HepG2 (cell line): Measurements from ENCODE around the gene RALBP1. TPM values are rescaled to one million over a fixed set of nuclear protein-coding genes. Genes with fewer than 3 reads are reported as not detected.

Experiments used
- ATAC-seq: fragments of 200-7000 bp; cut with Tn5 transposase; 3 replicates; pipeline ENCODE4 v1.9.1; 2020; ENCODE audit warnings: mild to moderate bottlenecking, moderate library complexity
- BruUV-seq: library from RNA; stranded (reverse); fragments of 400-500 nt; replicated peaks from 2 replicates; lab custom pipeline; 2021; lab: Mats Ljungman, UMichigan
- CTCF ChIA-PET: fragments of 300-600 bp; formaldehyde crosslinking; extraction: SDS; loops from one replicate; lab custom pipeline; 2021; ENCODE audit warnings: low total read pairs, inconsistent platforms, low intra/inter-chr PET ratio; lab: Yijun Ruan, JAX
- POLR2A ChIA-PET: fragments of 350-600 bp; sonication (Branson Sonifier 250); formaldehyde crosslinking; loops from one replicate; lab custom pipeline; 2020; ENCODE audit warnings: antibody characterized with exemption, inconsistent platforms; lab: Yijun Ruan, JAX
- DNase-seq: peaks from one replicate; pipeline ENCODE4 v3.0.0-alpha.2; 2015; ENCODE audit warnings: low spot score
- FAIRE-seq: peaks from 3 replicates; lab custom pipeline; 2011; peaks lifted over from hg19 to GRCh38; lab: Jason Lieb, UNC
- H2AFZ ChIP-seq: one replicate; pipeline ENCODE4 v1.6.1; 2011; ENCODE audit warnings: low read length, inconsistent platforms
- H3K27ac ChIP-seq: fragments of 300-600 bp; 3 replicates; pipeline ENCODE4 v1.8.0; 2011; ENCODE audit warnings: mixed run types, mild to moderate bottlenecking, mixed read lengths, low read length, inconsistent platforms; ENCODE audit not compliant: insufficient read depth; ENCODE audit errors: extremely low read length
- H3K27me3 ChIP-seq, 2 experiments: fragments of 200-600 bp in 1 of 2; 2 replicates in 1 of 2; 3 replicates in 1 of 2; pipeline versions ENCODE4 v1.6.0 to v1.8.0; 2011; ENCODE audit warnings: low read length in 2 of 2, mild to moderate bottlenecking in 2 of 2, moderate library complexity in 2 of 2, inconsistent platforms in 1 of 2; ENCODE audit not compliant: insufficient read depth in 2 of 2, control insufficient read depth in 1 of 2
- H3K36me3 ChIP-seq, 2 experiments: fragments of 200-600 bp in 1 of 2; replicated peaks in 1 of 2; 2 replicates in 1 of 2; 3 replicates in 1 of 2; pipeline versions ENCODE4 v1.5.1 to v1.8.0; 2011; ENCODE audit warnings: low read length in 2 of 2, inconsistent platforms in 1 of 2; ENCODE audit not compliant: insufficient read depth in 2 of 2, control insufficient read depth in 1 of 2
- H3K4me1 ChIP-seq: 2 replicates; pipeline ENCODE4 v1.5.1; 2012; ENCODE audit warnings: low read length, inconsistent platforms; ENCODE audit not compliant: insufficient read depth
- H3K4me2 ChIP-seq: 2 replicates; pipeline ENCODE4 v1.6.0; 2011; ENCODE audit warnings: low read depth, low read length, inconsistent platforms
- H3K4me3 ChIP-seq, 3 experiments: fragments of 200-600 bp in 1 of 3; sonication (generic), shearing (Covaris generic) in 1 of 3; replicated peaks in 1 of 3; 2 replicates each; pipeline ENCODE4 v1.5.1; 2011 to 2016; ENCODE audit warnings: low read length in 3 of 3, inconsistent platforms in 2 of 3, low read depth in 2 of 3, mild to moderate bottlenecking in 2 of 3, control low read depth in 1 of 3, mixed read lengths in 1 of 3; ENCODE audit not compliant: insufficient read depth in 1 of 3
- H3K79me2 ChIP-seq: one replicate; pipeline ENCODE4 v1.6.1; 2011; ENCODE audit warnings: low read length, inconsistent platforms; ENCODE audit not compliant: insufficient read depth
- H3K9ac ChIP-seq: 2 replicates; pipeline ENCODE4 v1.6.0; 2011; ENCODE audit warnings: mild to moderate bottlenecking, low read depth, low read length, inconsistent platforms; ENCODE audit not compliant: insufficient read depth
- H3K9me3 ChIP-seq: 2 replicates; pipeline ENCODE4 v1.5.1; 2012; ENCODE audit warnings: mild to moderate bottlenecking, low read length
- H4K20me1 ChIP-seq: 2 replicates; pipeline ENCODE4 v1.6.0; 2011; ENCODE audit warnings: inconsistent platforms, mild to moderate bottlenecking, low read length, moderate library complexity; ENCODE audit not compliant: insufficient read depth
- ATRX ChIP-seq: sonication (generic); formaldehyde crosslinking; IDR thresholded peaks from 2 replicates; pipeline ENCODE4 v1.4.0; 2020; ENCODE audit warnings: missing genetic modification reagents, borderline replicate concordance
- CEBPB ChIP-seq: IDR thresholded peaks from 2 replicates; pipeline ENCODE4 v1.6.1; 2011; ENCODE audit warnings: low read depth, low read length, improper control_type of control experiment, borderline replicate concordance
- GABPB1 ChIP-seq: IDR thresholded peaks from 2 replicates; pipeline ENCODE4 v1.6.1; 2016; ENCODE audit warnings: mild to moderate bottlenecking, missing genetic modification reagents, moderate library complexity, missing compliant biosample characterization
- ZBTB49 ChIP-seq: sonication (generic); formaldehyde crosslinking; IDR thresholded peaks from 2 replicates; pipeline ENCODE4 v1.4.0; 2020; ENCODE audit warnings: missing genetic modification reagents, borderline replicate concordance
- ZNF180 ChIP-seq: sonication (generic); formaldehyde crosslinking; IDR thresholded peaks from 2 replicates; pipeline ENCODE4 v1.4.0; 2020; ENCODE audit warnings: low read depth, missing genetic modification reagents, borderline replicate concordance
- ZNF720 ChIP-seq: sonication (generic); formaldehyde crosslinking; IDR thresholded peaks from 2 replicates; pipeline ENCODE4 v1.4.0; 2020; ENCODE audit warnings: missing genetic modification reagents
- WGBS: methylation state at CpG from one replicate; pipeline ENCODE4 v1.1.6; 2017; ENCODE audit warnings: low lambda C conversion rate; 5-methylcytosine and 5-hydroxymethylcytosine counted together
- in situ Hi-C: cut with HindIII; loops from 2 replicates; pipeline ENCODE4 v1.10.0; 2017; ENCODE audit warnings: low pct_unique_long_range_greater_than_20kb; ENCODE audit not compliant: extremely low pct_ligation_motif_present
- intact Hi-C: fragments of 100-400 bp; cut with micrococcal nuclease; formaldehyde crosslinking; loops from one replicate; pipeline ENCODE4 v1.10.0; 2022; ENCODE audit not compliant: unreplicated experiment
- polyA plus RNA-seq, 8 experiments: library from polyadenylated mRNA; depleted of rRNA in 3 of 8; stranded (reverse) in 7 of 8; unstranded in 1 of 8; fragments of >200 nt; fragmentation: Illumina TruSeq in 4 of 8; extraction: Trizol in 4 of 8; gene quantifications; 2 replicates each; pipeline versions ENCODE4 v1.2.1 to v1.2.3, GENCODE V29; 2011 to 2016; ENCODE audit warnings: low read depth in 4 of 8, missing spikeins in 1 of 8, mixed read lengths in 1 of 8; ENCODE audit not compliant: insufficient read depth in 1 of 8
- total RNA-seq, 5 experiments: library from RNA; depleted of rRNA; stranded (reverse); fragments of >200 nt; fragmentation: Illumina TruSeq; extraction: Trizol; gene quantifications; 2 replicates each; pipeline ENCODE4 v1.2.3, GENCODE V29; 2016; ENCODE audit warnings: low read depth in 1 of 5
- TF ChIP-seq, protein P1 (sequence below): sonication (generic); formaldehyde crosslinking; IDR thresholded peaks from 2 replicates; pipeline ENCODE4 v1.9.0; 2021; ENCODE audit warnings: mild to moderate bottlenecking, missing genetic modification reagents

The RALBP1 gene
- total and polyA plus RNA-seq, 2 of the 13 experiments (the other 11 are each of a cell fraction or from before 2014, with no cell fraction given): 24.5 to 33.1 TPM

DNA sequence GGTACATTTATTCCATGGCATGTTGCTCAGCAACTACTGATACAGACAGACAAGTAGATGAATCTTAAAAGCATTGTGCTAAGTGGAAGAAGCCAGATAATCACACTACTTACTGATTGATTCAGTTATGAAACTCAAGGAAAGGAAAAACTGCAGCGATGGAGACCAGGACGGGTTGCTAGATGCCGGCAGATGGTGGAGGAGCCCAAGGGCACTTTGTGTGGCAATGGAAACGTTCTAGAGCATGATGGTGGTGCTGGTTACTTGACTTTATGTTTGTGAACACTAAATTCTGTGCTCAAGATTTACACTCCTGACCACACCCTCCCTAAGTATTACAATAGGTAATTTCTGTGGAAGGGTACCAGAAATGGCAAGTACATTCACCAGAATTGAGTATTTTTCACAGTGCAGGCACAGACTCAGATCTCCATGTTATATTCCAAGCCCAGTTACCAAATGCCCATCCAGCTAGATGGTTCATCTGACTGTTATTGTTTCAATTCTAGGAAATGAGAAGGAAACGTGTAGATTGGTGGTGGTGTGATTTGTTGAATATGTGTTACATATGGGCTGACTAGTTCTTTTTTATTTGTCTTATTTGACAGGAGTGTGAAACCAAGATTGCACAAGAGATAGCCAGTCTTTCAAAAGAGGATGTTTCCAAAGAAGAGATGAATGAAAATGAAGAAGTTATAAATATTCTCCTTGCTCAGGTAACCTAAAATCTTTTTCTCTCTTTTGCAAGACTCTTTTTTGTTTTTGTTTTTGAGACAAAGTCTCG is 55.1 kb downstream of the RALBP1 start:
- no peak overlapping the region for H3K4me3 ChIP-seq
- H3K27me3 ChIP-seq: no peaks in the 10 kb centered on the region
- intact Hi-C loops (no loop called here), in situ Hi-C loops (no loop called here)
- no peaks in the 10 kb centered on the region for H4K20me1 ChIP-seq
- DNase-seq (no peak), FAIRE-seq (no peak), ATAC-seq (no peak)
- WGBS: 97% methylated on average over 6 of the region's 6 CpGs
- BruUV-seq: no TSS peak
- H3K79me2 ChIP-seq: no peaks in the 10 kb centered on the region
- H3K9me3 ChIP-seq: no peaks in the 10 kb centered on the region
- CTCF ChIA-PET: no interaction called here
- H3K4me1 ChIP-seq: peaks cover 8% of the 10 kb centered on the region
- no peak overlapping the region for H3K27ac ChIP-seq
- H2AFZ ChIP-seq: no peak overlapping the region
- no peak overlapping the region for H3K4me2 ChIP-seq
- peaks cover 4 to 37% of the 10 kb centered on the region in 2 experiments; a peak in 4 of 5 replicates for H3K36me3 ChIP-seq
- no peak overlapping the region for H3K9ac ChIP-seq
- TF ChIP-seq CEBPB (peak; percentile 49; the same call in 1 of the 2 replicates), GABPB1 (CRISPR knock-in tag) (no peak)
- POLR2A ChIA-PET: no interaction called here

DNA sequence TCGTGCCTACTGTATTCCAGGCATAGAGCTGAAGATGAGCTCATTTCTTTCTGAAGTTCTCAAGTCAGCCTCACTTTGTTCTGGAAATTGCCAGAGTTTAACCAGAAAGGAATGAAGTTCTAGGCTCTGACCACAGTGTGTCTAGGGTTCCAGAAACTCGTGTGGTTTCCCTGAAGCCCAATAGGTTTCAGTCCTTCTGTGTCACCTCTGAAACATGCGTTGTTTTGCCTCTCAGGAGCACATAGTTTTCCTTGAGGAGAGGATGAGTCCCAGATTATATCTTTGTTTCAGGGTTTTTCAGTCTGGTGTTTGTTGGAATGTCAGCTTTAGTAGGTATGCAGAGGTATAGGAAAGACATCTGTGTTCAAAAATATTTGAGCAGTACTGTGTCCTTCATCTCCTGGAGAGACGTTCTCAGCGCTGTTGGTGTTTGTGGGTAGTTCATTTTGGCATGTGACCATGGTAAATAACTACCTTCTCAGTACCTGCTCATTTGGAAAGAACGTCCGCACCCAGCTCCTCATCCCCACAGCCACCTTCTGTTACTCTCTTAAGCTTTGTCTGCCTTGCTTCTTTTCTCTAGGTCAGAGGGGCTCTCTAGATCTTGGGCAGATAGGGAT is 56.6 kb downstream of the RALBP1 start:
- H3K4me2 ChIP-seq: no peak overlapping the region
- POLR2A ChIA-PET: no interaction called here
- no peak overlapping the region for H3K4me3 ChIP-seq
- H3K9ac ChIP-seq: no peak overlapping the region
- H3K79me2 ChIP-seq: no peaks in the 10 kb centered on the region
- in situ Hi-C loops (no loop called here), intact Hi-C loops (no loop called here)
- no peak overlapping the region for H3K27ac ChIP-seq
- no peak for DNase-seq
- H4K20me1 ChIP-seq: no peaks in the 10 kb centered on the region
- peaks cover 21% of the 10 kb centered on the region for H3K4me1 ChIP-seq
- CTCF ChIA-PET: no interaction called here
- H3K36me3 ChIP-seq: peaks cover 5 to 42% of the 10 kb centered on the region in 2 experiments; a peak in 4 of 5 replicates
- FAIRE-seq: no peak
- H3K9me3 ChIP-seq: no peaks in the 10 kb centered on the region
- H2AFZ ChIP-seq: no peak overlapping the region
- no peaks in the 10 kb centered on the region for H3K27me3 ChIP-seq
- 98% methylated on average over 7 of the region's 7 CpGs for WGBS
- ATAC-seq: no peak
- BruUV-seq: no TSS peak
- TF ChIP-seq ZNF180 (CRISPR knock-in tag) (no peak), ZNF720 (CRISPR knock-in tag) (no peak), ATRX (CRISPR knock-in tag) (no peak), ZBTB49 (CRISPR knock-in tag) (no peak)
- TF ChIP-seq, protein P1, sequence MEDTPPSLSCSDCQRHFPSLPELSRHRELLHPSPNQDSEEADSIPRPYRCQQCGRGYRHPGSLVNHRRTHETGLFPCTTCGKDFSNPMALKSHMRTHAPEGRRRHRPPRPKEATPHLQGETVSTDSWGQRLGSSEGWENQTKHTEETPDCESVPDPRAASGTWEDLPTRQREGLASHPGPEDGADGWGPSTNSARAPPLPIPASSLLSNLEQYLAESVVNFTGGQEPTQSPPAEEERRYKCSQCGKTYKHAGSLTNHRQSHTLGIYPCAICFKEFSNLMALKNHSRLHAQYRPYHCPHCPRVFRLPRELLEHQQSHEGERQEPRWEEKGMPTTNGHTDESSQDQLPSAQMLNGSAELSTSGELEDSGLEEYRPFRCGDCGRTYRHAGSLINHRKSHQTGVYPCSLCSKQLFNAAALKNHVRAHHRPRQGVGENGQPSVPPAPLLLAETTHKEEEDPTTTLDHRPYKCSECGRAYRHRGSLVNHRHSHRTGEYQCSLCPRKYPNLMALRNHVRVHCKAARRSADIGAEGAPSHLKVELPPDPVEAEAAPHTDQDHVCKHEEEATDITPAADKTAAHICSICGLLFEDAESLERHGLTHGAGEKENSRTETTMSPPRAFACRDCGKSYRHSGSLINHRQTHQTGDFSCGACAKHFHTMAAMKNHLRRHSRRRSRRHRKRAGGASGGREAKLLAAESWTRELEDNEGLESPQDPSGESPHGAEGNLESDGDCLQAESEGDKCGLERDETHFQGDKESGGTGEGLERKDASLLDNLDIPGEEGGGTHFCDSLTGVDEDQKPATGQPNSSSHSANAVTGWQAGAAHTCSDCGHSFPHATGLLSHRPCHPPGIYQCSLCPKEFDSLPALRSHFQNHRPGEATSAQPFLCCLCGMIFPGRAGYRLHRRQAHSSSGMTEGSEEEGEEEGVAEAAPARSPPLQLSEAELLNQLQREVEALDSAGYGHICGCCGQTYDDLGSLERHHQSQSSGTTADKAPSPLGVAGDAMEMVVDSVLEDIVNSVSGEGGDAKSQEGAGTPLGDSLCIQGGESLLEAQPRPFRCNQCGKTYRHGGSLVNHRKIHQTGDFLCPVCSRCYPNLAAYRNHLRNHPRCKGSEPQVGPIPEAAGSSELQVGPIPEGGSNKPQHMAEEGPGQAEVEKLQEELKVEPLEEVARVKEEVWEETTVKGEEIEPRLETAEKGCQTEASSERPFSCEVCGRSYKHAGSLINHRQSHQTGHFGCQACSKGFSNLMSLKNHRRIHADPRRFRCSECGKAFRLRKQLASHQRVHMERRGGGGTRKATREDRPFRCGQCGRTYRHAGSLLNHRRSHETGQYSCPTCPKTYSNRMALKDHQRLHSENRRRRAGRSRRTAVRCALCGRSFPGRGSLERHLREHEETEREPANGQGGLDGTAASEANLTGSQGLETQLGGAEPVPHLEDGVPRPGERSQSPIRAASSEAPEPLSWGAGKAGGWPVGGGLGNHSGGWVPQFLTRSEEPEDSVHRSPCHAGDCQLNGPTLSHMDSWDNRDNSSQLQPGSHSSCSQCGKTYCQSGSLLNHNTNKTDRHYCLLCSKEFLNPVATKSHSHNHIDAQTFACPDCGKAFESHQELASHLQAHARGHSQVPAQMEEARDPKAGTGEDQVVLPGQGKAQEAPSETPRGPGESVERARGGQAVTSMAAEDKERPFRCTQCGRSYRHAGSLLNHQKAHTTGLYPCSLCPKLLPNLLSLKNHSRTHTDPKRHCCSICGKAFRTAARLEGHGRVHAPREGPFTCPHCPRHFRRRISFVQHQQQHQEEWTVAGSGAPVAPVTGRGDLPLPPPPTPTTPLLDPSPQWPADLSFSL (CRISPR knock-in tag): no peak
